ENCODE data around the gene XCL2.
"Not testable (repeated sequence)": the region's sequence is repeated elsewhere in the genome, so short reads cannot be mapped to it uniquely, and the experiment has no call there.

The XCL2 gene, protein sequence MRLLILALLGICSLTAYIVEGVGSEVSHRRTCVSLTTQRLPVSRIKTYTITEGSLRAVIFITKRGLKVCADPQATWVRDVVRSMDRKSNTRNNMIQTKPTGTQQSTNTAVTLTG

DNA sequence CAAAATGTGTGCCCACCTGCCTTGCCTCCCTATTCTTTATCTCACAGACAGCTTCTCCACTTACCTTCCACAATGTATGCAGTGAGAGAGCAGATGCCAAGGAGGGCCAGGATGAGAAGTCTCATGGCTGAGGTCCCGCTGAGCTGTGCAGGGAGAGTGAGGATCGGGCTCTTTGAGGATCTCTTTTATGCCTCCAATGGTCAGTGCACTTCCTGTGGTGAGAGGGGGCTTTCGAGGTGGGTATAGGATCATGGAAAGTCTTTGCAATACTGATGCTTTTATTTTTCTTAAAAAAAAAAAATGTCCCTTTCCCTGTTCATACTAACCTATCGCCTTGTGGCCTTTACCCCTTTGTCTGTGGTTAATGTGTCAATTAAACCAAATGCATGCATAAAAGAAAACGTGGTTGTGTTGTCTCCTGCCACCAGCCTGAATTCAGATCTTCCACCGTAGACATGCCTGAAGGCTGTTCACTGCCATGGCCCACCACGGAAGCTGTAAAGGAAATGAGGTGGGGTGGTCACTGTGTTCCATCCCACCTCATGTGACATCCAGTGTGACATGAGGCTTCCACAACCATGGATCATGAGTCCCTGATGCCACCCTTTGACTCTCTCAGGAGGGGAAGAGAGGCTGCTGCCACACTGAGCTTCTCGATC is at the start of gene XCL2:
XCL2 (minus strand) TSS at position 158 of the 659 bp plus-strand sequence; CDS start at position 125, 33 bp downstream.
- DNase-seq, result not testable (repeated sequence)

DNA sequence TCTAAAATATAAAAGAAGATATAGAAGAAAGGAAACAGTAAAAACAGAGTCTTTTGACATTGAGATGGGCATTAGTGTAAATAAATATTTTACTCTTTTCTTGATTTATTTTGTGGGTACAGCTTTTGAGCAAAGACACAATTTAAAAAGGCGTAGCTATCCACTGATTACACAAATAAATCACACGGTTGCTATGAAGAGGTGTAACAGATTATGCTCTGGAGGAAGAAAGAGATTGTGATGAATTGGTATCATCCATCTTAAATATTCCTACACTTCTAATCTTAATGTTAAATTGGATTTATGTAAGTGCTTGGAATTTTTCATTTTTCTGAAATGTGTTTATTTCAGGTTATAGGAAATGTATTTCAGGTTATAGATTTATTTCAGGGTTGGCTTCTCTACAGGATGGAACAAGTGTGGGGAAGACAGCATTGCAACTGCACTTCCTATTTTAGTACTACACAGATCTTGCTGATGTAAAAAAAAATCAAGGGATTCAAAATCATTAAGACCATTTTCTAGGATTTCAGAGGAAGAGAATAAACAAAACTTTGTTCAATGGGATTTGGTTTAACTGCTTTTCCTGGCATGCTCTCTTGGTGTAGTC is 47.9 kb upstream of the XCL2 start:
- DNase-seq, result no peak

DNA sequence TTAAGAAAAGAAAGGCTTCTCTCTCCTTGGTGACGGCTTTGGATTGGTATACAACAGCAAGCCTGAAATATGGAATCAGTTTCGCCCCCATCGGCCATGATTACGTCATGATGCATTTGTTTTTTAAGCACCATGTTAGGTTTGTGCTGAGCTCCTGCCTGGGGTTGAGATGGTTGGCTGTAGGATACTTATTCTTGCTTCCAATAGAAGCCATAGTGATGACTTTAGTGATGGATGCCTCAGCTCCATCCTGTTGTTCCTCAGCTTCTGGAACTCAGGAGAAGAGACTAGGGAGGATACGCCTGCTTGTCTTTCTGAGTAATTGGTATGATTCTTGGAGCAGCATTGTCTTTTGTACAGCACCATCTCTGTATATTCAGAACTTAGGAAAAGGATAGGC is 47.3 kb upstream of the XCL2 start:
- DNase-seq, result no peak

DNA sequence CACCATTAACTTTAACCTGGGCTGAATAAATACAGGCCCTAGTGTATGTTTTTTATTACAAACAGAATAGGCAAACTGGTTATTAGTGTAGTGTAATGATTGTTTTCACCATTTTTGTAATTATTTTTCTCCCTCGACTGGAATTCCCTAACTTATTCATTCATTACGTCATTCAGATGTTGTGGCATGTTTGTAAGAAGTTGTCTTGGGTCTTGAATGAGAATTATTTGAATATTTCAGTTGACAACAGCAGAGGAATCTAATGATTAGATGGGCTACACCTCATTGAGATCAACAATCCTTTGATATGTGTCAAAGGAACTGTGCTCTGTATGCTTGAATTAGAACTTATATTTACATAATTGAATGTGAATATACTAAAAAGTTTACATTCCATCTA is 45.4 kb upstream of the XCL2 start:
- no peak for DNase-seq

DNA sequence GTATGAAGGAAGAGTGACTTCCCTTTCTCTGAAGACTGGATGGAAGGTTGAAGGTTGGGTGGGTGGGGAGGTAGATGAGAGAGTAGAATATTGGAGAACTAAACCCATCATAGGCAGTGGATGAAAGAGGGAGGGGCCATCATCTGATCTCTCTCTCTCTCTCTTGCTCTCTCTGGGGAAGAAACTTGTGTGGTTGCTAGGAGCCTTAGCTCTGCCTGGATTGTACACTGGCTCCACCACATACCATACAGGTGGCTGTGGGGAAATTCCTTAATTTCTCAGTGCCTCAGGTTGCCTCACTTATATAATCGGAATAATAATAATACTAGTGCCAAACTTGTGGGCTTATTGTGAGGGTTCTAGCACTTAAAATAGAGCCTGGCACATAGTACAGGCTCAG is 42.1 kb upstream of the XCL2 start:
- no peak for DNase-seq

DNA sequence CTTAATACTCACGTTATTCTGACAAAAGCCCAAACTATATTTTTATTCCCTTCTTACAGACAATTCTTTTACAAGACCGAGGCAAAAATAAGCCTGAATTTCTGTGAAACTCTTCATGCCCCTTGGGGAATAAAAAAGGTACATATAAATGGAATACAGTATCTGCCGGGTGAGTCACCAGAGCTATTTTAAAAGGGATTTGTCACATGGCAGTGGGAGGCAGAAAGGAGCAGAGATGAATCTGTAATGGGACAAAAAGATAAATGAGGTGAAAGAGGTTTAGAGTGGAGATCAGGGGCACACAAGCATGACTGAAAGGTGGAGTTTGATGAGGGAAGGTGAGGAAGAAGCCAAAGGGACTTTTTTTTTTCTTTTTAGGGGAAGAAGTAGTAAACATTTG is 41.4 kb upstream of the XCL2 start:
- DNase-seq, result no peak

DNA sequence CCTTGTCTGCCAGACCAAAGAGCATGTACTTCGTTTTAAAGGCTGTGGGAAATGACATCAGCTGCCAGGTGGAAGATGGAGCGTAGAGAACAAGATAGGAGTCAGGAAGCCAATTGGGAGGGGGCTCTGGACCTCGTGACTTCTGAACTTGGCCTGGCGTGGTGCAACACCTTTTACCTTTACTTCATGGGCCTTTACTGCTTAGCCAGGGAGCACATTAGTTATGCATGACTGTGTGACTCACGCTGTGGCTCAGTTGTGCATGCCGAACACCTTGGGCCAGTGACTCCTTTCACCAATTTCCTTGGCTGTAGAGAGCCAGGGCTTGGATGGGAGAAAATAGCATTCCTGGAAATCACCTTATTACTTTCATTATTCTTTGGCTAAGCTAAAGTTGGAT is 39.8 kb upstream of the XCL2 start:
- DNase-seq, result no peak

DNA sequence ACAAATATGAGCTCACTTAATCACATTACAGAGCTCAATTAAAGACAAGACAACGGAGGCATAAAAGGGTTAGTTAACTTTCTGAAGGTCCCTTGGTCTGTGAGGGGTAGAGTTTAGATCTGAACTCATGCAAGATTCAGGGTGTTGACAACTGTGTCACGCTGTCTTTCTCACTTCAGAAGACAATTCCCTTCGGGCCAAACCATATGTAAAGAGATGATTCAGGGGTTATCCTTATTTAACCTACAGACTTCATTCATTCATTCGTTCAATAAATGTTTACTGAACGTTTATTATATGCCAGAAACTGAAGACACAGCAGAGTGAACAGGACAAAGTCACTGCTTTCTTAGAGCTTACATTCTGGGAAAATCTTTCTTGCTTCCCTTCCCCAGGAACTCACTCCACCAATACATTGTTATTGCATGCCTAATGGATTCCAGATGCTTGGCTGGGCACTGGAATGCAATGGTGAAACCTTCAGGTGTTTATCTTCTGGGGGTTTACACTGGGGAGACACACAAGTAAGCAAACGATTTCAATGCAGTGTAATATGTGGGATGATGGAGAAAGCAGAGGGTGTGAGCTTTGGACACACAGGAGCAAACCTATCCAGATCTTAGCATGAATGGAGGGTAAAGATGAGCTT is 39.0 kb upstream of the XCL2 start:
- no peak for DNase-seq

DNA sequence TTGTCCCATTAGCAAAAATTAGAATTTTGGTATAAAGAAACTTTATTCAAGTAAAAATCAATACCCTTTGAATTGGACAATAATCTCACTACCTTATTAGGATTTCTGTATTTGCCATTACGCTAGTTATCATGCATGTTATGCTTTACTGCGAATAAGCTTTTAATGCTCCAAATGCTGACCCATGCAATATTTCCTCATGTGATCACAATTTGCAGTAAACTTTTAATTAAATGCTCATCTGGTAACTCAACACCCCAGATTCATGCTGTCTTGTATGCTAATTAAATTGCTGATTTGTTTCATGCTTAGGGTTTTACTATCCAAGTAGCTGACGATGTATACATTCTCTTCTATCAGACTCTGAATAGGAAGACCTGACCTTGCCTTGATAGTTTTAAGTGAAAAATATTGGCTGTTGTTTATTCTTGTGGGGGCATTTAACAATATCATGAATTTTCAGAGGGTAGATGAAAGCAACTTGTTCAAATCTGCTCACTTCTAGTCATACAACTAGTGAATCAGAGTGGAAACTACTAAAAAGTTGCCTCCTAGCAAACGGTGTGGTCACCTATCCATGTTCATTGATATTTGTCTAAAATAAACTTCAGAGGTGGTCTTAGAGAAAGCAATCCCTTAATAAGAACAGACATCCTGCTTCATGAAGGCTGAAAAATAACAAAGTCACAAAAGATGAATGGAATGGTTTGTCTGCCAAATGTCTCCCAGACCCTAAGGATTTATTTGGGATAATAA is 38.2 kb upstream of the XCL2 start:
- no peak for DNase-seq

DNA sequence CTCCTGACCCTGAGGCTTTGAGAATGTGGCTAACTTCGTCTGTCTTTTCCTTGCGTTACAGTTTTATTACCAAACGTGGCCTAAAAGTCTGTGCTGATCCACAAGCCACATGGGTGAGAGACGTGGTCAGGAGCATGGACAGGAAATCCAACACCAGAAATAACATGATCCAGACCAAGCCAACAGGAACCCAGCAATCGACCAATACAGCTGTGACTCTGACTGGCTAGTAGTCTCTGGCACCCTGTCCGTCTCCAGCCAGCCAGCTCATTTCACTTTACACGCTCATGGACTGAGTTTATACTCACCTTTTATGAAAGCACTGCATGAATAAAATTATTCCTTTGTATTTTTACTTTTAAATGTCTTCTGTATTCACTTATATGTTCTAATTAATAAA is 37.2 kb upstream of the XCL2 start:
- not testable (repeated sequence) for DNase-seq

DNA sequence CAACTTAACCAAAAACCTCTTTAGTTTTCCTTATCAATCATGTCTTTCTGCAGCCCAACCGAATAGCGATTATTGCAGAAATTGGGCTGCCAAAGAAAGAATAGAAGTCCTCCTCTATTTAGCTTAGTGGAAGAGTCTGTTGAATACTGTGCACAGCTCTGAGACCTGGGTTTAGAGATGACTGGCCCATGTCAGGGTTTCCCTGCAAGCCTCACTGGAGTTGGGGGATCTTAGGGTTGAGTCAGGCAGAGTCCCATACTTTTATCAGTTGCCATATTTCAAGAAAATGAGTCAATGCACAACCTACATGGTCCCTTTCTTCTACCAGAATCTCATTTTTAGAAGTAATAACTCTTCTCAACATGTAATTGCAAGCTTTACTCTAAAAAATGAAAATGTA is 36.5 kb upstream of the XCL2 start:
- DNase-seq, result not testable (repeated sequence)

DNA sequence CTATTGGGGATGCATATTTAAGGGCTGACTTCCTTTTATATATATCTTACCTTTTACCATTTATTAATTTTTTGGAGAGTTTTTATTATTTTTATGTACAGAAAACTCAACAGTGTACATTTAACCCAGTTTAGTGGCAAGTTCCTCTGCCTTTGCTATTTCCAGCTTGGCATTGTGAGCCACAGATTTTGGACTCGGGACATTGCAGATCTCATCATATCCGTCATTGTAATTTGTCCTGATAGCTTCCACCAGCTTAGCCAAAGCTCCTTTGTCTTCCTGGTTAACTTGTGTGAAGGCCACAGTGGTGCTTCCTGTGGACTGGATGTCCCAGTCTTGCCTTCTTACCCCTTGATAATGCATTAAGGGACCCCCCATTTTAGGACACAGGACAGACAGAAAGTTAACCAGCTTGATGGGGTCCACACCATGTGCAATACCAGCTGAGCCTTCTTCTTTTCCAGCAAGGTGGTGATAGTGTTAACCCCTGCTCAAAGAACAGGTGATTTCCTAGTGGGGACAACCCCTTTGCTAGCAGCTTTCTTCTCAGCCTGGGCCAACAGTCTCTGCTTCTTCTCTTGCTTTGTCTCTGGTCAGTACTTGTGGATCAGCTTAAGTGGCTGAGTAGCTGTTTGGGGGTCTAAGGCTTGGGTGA is 34.9 kb upstream of the XCL2 start:
- DNase-seq, result not testable (repeated sequence)

DNA sequence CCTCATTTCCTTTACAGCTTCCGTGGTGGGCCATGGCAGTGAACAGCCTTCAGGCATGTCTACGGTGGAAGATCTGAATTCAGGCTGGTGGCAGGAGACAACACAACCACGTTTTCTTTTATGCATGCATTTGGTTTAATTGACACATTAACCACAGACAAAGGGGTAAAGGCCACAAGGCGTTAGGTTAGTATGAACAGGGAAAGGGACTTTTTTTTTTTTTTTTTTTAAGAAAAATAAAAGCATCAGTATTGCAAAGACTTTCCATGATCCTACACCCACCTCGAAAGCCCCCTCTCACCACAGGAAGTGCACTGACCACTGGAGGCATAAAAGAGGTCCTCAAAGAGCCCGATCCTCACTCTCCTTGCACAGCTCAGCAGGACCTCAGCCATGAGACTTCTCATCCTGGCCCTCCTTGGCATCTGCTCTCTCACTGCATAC is 32.5 kb upstream of the XCL2 start, which contains the start of gene XCL1:
XCL1 (plus strand) TSS at position 361 of the 444 bp plus-strand sequence; CDS start at position 394, 33 bp downstream.
- DNase-seq, result not testable (repeated sequence)

DNA sequence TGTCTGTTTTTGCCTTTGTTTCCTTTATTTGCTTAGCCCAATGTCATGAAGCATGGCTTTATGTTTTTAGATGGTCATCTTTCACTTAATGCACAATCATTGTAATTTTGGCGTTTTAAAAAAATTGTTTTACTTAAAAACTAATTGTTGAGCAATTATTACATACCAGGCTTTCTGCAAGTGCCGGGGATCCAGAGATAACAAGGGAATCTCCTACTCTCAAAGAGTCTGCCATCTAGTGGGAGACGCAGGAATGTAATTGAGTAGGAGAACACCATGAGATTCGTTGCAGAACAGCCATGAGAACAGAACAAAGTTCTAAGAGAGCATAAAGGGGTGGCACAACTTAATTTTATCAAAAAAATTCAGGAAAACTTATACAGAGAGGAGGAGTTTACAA is 30.4 kb upstream of the XCL2 start:
- not testable (repeated sequence) for DNase-seq

DNA sequence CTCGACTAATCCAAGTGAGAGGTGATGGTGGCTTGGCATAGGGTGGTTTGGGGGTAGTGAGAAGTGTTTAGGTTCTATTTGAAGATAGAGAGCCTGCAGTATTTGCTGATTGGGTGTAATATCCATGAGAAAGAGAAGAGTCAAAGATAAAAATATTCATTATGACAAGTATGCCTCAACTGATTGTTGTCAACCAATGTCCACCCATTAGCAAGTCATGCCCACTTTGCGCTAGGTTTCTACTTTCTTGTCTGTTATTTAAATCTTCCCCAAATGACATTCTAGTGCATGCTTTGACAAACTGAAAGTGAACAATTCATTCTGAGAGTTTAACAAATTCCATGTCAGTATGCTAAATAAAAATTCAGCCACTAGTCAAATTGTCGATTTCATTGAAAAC is 28.8 kb upstream of the XCL2 start:
- no peak for DNase-seq

DNA sequence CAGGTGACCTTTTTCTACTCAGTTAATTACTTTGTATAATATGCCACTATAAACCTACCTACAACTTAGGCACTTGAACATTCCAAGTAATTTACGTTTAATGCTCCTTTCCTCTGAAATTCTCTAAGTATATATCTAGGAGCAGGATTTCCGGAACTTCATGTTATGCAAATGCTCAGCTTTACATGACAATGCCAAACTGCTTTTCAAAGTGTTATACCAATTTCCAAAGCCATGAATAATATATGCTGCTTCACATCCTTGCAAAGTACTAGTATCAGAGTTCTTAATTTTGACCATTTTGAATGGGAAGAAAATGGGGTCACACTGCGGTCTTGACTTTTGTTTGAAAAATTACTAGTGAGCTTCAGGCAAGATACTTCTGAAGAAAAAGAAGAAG is 26.9 kb upstream of the XCL2 start:
- DNase-seq, result no peak

DNA sequence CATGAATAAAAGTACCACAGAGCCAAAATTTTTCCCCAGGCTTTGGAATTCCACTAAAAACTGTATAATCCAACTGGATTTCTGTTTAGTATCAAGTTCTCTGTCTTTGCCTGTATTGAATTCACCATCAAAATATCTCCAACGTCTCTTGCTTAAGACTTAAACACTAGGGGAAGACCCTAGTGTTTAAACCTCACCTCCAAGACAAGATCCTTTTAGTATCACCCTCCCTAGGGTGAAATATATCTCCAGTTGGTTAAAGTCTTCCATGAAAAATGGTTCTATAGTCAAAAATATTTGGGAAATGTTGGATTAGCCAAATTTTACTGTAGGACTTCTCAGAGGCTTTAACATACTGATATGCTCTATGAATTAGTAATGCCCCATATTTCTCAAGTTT is 24.5 kb upstream of the XCL2 start:
- DNase-seq, result no peak

DNA sequence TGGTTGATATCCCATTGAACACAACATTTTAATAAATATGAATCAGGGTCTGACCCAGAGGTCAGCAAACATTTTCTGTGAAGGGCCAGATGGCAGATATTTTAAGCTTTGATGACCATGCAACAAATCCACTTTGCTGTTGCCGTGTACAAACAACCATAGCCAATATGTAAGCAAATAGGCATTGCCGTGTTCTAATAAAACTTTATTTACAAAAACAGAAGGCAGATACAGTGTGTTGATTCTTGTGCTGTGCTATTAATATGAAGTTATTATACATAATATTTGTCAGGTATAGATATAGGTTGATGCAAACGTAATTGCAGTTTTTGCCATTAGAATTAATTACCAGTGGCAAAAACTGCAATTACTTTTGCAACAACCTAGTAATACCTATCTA is 23.8 kb upstream of the XCL2 start:
- DNase-seq, result no peak

DNA sequence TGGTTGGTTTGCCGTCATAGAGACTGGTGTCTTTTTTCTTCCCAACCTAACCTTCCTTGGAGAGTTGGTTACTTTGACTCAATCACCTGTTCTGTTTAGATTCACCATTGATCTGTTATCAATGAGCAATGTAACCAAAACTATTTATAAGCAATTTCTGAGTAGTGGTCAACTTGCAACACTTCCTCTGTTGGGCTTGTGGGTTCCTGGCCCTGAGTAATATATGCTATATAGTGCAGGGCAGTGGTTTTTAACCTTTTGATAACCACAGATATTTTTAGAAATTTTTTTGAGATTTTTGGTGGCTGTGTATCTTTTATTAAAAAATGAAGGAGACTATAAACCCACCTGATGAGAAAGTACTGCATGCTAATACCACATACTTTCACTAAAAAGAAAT is 23.2 kb upstream of the XCL2 start:
- no peak for DNase-seq

DNA sequence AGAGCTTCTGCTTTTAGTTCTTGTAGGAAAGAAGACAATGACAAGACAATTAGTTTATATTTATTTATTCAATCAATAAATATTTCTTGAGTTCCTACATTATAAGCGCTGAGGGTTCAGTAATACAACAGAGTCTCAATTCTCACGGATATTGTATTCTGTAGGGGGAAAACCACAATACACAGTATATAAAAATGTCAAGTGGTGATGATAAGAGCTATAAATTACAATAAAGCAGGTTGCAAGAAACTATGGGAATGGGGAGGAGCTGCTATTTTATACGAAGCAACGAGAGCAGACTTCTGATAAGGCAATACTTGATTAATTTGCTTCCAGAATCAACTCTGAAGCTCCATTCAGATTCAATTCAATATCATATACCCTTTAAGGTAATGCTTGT is 22.0 kb upstream of the XCL2 start:
- DNase-seq, result no peak

DNA sequence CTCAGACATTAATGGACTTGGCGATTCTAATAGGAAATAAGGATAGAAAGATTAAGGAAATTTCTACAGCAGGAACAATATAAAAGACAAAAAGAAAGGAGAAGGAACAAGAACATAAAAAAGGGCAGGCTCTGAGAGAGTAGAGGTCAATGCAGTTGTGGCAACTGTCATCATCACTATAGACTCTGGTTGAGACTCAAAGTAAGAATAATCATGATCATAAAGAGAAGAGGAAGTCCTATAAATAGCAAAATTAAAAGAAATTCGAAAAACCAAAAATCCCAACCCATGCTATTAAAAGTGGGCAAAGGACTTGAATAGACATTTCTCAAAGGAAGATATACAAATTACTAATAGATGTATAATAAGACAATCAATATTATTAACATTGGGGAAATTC is 18.2 kb upstream of the XCL2 start:
- no peak for DNase-seq

DNA sequence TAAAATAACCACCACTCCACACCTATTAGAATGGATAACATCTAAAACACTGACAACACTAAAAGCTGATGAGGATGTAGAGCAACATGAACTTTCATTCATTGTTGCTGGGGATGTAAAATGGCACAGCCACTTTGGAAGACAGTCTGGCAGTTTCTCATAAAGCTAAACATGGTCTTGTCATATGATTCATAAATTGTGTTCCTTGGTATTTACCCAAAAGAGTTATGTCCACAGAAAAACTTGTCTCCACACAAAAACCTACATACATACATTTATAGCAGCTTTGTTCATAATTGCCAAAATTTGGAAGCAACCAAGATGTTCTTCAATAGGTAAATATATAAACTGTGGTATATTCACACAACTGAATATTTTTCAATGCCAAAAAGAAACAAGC is 16.6 kb upstream of the XCL2 start:
- no peak for DNase-seq

DNA sequence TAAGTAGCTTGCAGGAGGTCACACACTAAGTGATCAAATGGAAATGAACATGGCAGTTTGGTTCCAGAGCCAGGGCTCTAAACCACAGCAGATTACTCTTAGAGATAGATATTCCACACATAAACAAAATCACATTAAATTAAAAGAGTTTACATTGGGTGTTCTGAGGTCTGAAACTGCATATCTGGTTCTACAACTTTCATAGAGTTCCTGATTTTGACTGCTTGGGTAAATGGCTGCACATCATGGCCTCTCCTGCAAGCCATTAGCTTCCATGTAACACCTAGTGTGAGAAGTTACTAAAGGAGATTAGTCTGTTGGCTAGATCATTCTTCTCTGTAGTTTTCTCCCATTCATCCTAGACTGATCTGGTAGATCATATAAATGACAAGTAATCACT is 12.8 kb upstream of the XCL2 start:
- DNase-seq, result no peak
